Smooth muscle cell of the brain vasculature (primary cell): ENCODE results near the gene SEL1L2.

Experiments
- DNase-seq: peaks from one replicate; pipeline ENCODE4 v3.0.0-alpha.2; 2012; ENCODE audit warnings: low read depth, low spot score

SEL1L2 gene

DNA sequence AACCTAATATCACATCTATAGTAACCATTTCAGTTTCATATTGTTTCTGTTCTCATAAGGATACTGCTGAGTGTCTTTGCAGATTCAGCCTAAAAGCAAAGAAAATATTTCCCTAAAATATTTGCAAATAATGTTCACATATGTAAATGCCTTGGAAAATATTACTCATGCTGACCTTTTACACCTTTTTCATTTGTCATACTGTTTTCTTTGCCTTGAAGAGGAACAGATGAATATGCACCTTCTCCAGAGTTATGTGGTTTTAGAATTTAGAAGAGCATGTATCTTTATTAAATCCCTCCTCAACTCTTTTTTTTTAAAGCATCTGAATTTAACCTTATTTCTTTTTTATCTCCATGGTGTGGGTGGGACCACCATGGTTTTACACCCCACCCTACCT is 173.1 kb downstream of the SEL1L2 start:
- no peak for DNase-seq

DNA sequence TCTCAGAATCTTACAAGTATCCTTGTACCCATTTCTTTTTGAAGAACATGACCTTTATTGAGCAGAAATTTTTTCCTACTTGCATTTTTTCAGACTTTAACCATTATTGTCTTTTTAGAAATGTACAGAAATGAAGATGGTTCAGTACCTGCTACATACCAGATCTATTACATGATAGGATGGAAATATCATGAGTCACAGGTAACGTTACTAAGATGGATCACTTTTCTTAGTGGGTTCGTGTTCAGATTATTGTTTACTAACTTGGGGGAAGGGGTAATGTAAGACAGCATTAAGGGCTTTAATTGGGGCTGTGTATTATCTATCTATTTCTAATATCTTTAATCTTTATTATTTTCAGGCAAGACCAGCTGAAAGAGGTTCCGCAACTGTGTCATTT is 173.7 kb downstream of the SEL1L2 start:
- DNase-seq, result no peak

DNA sequence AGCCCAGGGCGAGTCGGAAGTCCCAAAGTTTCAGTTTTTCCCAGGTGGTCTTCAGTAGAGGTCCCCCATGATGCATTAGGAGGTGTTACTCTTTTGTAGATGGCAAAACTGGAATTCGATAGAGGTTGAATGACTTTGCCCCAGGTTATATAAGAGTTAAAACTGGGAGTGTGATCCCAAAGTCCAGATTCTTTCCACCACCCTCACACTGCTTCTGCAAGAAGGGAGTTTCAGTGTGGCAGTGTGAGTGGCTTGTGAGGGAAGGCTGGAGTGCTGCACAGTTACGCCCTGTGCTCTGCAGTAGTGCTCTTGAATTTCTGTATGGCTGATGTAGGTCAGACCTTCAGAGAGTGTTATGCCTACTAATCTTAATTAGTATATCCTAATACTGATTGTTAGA is 175.7 kb downstream of the SEL1L2 start:
- no peak for DNase-seq

DNA sequence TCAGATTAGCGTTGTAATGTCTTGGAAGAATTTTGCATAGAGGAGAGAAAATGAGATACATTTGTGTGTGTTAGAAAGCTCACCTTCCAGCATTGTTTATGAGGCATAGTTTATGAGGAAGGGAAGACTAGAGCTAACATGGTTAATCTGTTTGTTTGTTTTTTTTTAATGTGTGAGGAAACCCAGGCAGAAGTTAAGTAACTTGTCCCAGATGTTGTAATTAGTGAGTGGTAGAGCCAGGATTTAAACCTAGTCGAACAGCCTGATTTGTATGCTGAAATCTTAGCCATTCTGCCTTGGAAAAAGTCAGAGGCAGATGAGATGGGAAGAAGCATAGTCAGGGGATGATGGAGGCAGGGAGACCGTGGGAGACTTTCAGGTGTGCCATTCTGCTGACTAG is 176.5 kb downstream of the SEL1L2 start:
- DNase-seq, result no peak

DNA sequence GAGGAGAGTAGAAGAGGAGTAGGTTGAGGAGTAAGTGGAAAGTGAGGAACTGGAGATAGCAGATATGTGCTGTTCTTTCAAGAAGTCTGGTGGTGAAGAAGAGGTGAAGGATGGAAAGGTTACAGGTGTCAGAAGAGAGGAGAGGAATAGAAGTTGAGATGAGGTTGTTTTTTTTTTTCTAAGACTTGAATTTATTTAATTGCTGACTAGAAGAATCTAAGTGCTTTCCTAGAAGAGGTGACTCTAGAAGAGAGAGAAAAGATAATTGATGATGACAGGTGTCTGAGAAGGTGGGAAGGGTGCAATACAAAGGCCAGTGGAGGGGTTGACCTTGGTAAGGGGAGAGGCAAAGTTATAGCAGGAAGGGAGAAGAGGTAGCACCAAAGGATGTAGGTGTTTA is 180.0 kb downstream of the SEL1L2 start:
- DNase-seq, result no peak

DNA sequence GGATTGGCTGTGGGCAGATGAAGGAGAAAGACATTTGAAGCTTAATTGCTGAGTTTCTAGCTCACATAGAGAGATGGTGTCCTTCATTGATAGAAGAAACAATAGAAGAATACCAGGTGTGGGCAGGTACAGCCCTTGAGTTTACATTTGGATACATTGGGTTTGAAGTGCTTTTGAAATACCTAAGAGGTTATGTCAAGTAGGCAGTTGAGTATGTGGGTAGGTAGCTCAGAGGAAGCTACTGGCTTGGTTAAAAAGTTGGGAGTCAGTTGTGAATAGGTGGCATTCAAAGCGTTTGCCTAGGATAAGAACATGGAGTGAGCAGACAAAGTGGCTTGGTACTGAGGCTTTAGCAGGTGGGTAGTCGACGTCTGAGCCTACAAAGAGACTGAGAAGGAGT is 180.6 kb downstream of the SEL1L2 start:
- no peak for DNase-seq

DNA sequence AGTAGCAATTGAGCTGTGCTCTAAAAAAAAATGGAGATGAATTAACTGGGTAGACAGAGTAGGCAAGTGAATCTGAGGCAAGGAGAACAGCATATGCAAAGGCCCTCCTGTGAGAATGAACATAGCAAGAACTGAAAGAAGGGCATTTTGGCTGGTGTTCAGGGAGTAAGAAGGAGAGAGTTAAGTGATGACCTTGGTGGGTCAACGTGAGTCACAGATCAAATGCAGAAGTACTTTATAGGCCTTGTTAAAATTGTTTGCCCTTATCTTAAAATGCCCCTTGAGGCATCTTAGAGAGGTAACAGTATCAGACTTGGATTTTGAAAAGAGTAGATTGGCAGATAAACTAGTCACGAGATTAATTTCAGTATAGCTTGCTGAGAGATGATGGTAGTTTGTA is 181.0 kb downstream of the SEL1L2 start:
- DNase-seq, result no peak

DNA sequence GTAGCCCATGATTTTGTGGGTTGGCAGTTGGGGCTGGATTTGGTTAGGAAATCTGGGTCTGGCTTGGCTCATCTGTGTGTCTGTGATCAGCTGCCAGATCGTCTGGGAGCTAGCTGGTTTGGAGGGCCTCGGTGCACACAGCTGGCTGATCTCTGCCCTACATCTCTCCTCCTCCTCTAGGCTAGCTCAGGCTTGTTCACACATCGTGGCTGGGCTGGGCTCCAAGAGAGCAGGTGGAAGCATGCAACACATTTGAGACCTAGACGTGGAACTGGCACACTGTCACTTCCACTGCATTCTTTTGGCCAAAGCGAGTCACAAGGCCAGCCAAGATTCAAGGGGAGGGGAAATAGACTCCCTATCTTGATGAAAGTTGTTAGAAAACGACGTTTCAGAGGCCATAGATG is 189.7 kb downstream of the SEL1L2 start:
- DNase-seq, result no peak

DNA sequence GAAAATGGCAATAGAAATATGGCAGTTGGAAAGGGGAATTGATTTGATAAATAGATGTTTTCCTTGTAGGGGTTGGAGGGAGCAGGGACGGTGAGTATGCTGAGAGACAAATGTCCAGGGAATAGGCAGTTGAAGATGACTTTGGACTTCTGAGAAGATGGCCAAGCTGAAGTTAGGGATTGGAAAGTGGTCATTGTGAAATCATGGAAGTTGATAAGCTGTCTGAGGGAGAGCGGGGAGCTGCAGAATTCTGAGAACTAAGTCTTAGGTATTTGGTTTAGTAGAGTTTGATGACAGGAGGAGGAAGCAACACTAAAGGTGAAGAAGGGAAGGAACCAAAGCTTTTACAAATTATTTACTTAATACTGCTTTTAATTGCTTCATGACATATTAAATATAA is 190.4 kb downstream of the SEL1L2 start:
- DNase-seq, result no peak
